ENCODE data around the gene ASPDH.
"Not testable (repeated sequence)": the region's sequence is repeated elsewhere in the genome, so short reads cannot be mapped to it uniquely, and the experiment has no call there.

Gene ASPDH

DNA sequence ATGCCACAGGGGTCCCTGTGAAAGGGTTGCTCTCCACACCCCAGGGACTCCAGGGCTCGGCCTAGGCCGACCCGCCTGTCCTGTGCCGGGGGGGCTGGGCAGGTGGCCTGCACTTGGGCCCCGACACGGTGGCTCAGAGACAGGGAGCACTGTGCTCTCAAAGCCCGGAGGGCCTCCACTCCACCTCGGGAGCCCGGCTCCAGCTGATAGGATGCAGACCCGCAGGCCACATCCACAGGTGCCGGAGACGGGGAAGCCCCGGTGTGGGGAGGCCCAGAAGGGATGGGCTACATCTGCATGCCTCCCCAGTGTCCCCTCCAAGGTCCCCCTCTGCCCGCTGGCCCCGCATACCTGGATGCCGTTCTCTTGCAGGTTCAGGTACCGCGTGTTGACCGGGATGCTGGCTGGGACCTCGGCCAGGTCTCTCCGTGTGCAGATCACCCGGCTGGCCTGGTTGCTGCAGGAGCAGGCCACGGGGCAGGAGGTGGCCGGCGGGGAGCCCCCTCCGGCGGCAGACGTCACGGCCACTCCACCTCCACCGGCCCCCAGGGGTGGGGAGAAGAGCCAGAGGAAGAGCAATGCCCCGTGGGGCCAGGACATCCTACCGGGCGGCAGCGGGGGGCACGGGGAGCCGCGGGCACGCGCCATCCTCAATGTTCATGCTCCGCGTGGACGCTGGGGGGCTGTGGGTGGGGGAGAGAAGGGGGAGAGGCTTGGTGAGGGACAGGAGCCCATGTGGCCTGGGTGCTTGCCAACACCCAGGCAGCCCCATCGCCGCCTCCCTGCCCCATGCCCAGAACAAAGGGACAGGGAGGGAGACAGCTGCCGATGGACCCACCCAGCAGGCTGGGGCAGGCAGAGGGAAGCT, 34.7 kb upstream of the ASPDH start:
- no peak for DNase-seq (ENCODE audit: low read depth in 4 of 4, low spot score in 1 of 4)

DNA sequence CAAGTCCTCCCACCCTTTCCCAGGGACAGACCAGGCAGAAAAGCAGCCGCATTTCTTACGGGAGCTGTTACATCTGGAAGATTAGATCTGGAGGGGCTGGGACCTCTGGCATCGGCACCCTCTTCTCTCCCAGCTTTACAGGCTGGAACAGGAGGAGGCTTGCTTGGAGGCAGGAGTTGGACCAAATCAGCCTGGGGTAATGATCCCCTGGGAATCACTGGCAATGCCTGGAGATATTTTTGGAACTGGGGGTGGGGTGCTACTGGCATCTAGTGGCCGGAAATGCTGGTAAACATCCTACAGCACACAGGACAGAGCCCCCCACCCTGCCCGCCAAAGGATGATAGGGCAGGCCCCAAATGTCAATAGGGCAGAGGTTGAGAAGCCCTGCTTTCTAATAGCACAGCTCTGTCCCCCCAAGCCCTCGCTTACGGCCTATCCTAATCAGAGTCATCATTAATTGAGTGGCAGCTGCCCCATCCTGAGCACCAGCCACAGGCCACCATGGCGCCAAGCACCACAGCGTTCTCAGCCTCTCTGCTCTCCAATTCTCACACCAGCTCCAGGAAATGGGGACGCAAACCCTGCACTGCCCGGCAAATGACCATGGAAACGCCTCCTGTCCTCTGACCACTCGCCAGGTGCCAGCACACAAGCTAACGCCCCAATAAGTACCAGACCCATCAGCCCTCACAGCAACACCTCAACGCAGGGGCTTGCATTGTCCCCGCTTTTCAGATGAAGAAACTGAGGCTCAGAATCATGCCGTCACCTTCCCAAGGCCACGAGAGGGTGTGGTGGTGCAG, 33.9 kb upstream of the ASPDH start:
- no peak for DNase-seq (ENCODE audit: low read depth in 4 of 4, low spot score in 1 of 4)

DNA sequence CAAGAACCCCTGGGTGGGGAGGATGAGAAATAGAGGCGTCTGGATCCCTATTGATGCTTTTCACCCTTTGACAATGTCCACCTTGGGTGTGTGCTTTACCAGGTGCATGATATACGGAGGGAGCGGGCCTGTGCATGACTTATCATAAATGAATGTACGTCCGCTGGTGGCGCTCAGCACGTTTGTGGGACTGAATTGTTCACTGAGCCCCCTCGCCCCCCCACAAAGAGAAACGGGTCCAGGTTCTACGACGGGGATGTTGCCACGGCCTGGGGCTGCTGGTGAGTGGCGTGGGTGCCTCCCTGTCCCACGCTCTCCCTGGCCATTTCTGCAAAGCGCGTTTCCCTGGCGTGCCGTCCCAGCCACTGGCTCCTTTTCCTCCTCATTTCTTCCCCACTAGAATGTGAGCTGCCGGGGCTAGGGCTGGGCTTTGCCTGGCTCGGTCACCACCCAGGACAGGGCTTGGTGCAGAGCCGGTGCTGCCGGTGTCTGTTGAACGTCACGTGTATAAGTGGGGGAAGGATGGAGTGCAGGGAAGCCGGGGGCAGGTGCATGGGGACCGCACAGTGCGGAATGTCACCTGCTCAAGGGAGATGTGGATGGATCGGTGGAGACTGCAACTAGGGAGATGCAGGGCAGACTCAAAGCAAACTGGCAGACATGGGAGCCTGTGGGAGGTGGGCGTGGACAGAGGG, 33.0 kb upstream of the ASPDH start:
- no peak for DNase-seq (ENCODE audit: low read depth in 4 of 4, low spot score in 1 of 4)

DNA sequence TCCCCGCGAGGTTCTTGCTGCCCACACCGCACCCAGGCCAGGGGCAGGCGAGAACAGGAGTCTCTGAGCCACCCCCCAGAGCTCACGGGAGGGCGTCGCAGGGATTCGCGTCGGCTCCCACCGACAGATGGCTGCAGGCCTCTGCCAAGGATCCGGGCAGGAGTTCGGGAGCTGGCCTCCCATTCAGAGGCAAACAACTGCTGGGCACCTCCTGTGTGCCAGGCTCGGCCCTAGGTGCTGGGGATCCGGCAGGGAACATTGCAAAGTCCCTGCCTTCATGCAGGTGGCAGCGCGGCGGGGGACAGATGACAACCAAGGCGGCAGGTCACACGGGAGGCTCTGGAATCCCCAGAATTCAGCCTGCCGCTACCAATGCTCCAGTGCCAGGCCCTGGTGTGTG, 29.2 kb upstream of the ASPDH start:
- DNase-seq (ENCODE audit: low read depth in 4 of 4, low spot score in 1 of 4), result no peak

DNA sequence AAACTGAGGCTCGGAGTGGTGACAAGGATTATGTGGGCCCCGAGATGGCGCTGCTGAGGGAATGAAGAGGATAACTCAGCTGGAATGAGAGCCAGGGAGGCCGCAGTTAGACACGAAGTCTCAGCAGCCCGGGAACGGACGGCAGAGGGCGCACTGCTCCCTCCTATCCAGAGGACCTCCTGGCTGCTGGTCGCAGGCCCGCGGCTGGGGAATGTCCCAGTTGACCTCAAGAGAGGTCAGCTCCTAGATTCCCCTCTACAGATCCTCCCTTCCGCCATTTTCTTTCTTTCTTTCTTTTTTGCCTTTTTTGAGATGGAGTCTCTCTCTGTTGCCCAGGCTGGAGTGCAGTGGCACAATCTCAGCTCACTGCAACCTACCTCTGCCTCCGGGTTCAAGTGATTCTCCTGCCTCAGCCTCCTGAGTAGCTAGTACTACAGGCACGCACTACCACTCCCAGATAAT, 24.1 kb upstream of the ASPDH start:
- peak; percentile 34 to 62 (median 42) for DNase-seq (ENCODE audit: low read depth in 4 of 4, low spot score in 1 of 4)

DNA sequence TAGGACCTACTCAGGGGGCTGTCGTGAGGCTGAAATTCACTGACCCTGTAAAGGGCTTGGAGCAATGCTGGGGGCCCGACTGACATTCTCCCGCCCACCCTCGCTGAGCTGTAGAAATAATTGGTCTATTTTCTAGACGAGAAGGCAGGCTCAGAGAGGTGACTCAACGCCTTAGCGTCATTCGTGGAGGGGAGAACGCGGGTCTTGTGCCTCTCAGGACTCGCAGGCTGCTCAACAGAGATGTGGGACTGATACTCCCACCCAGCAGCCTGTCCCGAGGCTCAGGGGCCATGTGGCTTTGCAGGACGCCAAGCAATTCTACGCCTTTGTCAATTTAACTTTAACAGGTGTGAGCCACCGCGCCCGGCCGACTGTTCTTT, 23.6 kb upstream of the ASPDH start:
- no peak for DNase-seq (ENCODE audit: low read depth in 4 of 4, low spot score in 1 of 4)

DNA sequence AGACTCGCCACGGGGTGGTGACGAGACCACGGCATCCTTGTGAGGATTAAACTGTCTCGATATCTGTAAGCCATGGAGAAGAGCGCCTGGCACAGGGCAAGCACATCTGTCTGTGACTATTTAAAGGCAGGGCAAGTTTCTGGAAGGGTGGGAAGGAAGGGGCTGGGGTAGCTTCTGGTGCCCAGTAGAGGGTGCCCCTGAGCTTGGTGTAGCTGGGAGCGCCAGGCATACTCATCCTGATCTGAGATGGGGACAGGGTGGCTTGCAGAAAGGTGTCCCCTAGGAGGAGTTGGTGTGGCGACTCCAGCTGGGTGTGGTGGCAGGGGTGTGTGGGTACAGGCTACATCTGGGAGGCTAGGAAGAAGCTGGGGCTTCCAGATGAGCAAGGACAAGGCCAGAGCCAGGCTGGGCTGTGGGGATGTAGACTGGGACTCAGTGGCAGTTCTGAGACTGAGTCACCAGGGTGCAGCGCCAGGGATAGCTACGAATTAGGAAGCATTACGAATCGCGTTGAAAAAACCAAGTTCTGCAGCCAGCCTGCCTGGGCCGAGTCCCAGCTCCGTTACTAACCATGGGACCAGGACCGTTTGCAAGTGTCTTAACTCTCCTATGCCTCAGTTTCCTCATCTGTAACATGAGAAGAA, 23.1 kb upstream of the ASPDH start:
- no peak for DNase-seq (ENCODE audit: low read depth in 4 of 4, low spot score in 1 of 4)

DNA sequence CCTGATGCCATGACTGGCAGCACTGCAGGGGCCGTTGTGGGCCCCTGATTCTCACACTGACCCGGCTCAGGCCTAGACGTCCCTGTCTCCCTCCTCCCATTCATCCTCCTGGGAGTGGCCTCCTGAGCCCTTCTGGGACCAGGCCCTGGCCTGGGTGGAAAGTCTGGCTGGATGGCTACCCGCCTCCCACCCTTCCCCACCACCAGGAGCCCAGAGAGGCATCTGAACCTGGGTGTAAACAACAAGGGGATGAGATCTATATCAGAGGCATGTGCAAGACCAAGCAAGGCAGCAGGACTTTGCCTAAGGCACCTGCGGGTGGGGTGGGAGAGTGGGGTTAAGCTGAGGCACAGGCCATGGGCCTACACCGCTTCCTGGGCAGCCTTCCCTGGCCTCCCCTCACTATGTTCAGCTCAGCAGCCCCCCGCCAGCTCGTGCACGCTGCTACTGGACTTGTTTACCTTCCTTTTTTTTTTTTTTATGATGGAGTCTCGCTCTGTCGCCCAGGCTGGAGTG, 22.0 kb upstream of the ASPDH start:
- DNase-seq (ENCODE audit: low read depth in 4 of 4, low spot score in 1 of 4), result no peak

DNA sequence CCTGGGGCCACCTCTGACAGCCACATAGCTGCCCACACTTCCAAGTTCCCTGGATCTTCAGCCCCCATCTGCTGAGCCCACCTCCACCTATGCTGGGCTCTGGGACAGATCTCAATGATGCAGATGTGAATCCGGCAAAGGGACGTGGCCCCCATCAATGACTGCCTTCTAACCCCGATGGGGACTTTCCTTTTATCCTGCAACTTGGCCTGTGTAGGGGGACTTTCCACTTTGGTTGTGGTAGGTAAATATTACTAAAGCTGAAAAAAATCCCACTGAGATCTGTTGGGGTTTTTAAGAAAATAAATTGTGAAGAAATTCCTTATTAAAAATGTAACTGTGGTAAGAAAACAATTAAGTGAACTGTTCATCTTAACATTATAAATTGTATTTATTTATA, 20.8 kb upstream of the ASPDH start:
- DNase-seq (ENCODE audit: low read depth in 4 of 4, low spot score in 1 of 4), result no peak

DNA sequence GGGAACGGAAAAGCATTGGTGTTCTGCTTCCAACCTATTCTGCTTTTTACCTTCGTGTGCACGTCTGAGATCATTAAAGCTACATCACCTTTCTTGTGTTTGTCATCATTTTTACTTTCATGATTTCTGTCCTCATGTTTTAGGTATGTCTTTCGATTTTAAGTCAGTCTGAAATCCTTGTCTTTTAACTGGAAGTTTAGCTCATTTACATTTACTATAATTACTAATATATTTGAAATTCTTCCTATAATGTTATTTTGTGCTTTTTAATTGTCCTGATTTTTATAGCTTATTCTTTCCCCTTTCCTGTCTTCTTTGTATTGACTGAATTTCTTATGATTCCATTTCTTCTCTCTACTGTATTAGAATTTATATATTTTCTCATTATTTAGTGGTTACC, 19.2 kb upstream of the ASPDH start:
- no peak for DNase-seq (ENCODE audit: low read depth in 4 of 4, low spot score in 1 of 4)

DNA sequence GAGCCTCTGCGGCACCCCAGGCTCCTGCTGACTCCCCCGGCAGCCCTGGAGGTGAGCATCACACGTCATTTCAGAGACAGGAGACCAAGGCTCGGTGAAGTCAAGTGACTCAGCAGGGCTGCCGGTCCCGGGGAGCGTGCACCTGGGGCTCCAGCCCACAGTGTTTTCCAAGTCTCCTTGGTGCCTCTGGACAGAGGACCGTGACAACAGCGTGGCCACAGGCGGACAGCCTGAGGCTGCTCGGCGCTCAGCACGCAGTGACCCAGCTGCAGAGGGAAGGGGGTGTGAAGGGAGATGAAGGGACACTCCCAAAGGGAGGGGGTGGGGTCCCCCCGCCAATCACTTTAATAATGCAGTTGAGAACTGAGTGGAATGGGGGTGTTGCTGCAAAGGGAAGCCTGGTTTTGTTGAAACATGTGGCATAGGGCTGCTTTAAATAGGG, 17.5 kb upstream of the ASPDH start:
- DNase-seq (ENCODE audit: low read depth in 4 of 4, low spot score in 1 of 4), result no peak

DNA sequence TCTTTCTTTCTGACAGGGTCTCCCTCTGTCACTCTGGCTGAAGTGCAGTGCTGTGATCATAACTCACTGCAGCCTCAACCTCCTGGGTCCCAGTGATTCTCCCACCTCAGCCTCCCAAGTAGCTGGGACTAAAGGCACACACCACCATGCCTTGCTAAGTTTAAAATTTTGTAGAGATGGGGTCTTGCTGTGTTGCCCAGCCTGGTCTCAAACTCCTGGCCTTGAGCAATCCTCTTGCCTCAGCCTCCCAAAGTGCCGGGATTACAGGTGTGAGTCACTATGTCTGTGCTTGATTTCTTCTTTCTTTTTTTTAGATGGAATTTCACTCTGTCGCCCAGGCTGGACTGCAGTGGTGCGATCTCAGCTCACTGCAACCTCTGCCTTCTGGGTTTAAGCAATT, 14.3 kb upstream of the ASPDH start:
- not testable (repeated sequence) for DNase-seq (ENCODE audit: low read depth in 4 of 4, low spot score in 1 of 4)

DNA sequence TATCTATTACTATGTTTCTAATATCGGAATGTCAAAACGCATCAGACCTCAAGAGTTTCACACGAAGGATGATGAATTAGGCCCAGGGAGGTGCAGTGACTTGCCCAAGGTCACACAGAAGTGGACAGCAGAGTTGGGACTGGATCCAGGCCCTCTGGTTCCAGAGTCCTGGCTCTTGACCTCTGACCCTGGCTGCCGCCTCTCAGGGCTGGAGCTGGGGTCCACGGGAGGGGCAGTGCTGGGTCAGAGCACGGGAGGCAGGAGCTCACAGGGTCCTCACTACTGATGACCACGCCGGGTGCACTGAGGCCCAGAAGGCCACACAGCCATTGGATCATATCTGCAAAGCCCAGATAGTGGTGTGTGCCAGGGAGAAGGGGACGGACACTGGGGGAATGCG, 9.2 kb upstream of the ASPDH start:
- no peak for DNase-seq (ENCODE audit: low read depth in 4 of 4, low spot score in 1 of 4)

DNA sequence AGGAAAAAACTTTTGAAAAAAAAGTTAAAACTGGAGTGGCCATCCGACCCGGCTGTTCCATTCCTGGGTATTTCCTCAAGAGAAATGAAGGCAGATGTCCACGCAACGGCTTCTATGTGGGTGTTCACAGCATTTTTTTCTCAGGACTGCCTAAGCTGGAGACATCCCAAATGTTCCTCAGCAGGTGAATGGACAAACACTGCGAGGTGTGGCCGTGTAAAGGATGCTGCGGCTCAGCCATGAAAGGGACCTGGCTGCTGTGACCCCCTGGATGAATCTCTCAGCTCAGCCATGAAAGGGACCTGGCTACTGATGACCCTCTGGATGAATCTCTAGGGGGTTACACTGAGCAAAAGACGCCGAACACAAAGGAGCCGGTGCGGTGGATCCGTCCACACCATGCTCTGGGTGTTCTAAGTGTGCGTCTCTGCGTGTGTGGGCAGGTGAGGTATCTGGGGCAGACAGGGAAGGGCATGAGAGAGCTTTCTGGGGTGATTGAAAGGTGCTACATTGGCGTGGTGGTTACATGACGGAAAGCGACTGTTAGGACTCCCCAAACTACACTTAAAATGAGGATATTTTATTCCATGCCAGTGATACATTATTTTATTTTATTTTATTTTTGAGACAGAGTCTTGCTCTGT, 7.2 kb upstream of the ASPDH start:
- DNase-seq (ENCODE audit: low read depth in 4 of 4, low spot score in 1 of 4), result no peak

DNA sequence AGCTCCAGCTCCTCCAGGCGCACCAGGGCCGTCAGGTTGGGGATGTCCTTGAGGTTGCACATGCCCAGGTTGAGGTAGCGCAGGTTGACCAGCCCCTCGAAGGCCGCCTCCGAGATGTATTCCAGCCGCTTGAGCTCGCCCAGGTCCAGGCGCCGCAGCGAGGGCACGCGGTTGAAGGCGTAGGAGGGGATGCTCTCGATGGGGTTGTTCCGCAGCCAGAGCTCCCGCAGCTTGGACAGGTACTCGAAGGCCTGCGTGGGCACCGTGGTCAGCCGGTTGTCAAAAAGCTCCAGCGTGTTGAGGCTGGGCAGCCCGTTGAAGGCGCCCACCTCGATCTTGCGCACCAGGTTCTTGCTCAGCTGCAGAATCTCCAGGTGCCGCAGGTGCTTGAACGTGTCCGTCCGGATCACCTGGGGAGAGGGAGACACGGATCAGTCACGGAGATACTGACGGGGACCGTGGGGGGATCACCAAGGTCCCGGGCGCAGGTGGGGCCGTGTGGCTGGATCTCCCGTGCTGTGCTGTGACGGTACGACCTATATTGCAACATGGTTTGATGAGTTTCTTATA, 5.4 kb upstream of the ASPDH start:
- DNase-seq (ENCODE audit: low read depth in 4 of 4, low spot score in 1 of 4), result no peak

DNA sequence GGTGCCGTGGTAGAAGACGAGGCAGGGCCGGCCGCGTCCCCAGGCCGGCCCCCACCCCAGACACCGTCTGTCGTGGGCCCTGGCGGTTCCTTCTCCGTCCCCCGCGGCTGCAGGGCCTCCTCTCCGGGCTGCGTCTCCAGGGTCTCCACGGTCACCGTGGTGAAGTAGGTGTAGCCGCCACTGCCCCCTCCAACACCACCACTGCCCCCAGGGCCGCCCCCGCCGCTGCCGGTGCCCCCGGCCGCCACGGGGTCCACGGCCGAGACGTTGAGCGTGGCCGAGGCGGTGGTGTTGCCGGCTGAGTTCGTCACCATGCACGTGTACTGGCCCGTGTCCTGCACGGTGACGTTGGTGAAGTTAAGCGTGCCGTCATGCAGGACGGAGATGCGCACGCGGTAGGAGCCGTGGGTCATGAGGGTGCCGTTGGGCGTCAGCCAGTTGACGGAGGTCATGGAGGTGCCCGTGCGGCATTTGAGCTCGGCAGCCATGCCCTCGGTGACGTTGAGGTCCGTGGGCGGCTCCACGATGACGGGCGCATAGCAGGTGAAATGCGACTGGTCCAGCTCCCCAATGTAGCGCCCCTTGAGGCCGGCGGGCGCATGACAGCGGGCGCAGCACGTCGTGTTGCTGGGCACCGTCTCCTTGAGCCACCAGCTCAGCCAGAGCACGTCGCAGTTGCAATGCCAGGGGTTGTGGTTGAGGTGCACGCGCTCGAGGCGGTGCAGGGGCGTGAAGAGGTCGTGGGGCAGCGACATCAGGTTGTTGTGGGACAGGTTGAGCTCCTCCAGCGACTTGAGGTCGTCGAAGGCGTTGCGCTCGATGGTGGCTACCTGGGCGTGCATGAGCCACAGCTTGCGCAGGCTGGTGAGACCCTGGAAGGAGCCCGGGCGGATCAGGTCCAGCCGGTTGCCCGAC, 4.6 kb upstream of the ASPDH start:
- no peak for DNase-seq (ENCODE audit: low read depth in 4 of 4, low spot score in 1 of 4)

DNA sequence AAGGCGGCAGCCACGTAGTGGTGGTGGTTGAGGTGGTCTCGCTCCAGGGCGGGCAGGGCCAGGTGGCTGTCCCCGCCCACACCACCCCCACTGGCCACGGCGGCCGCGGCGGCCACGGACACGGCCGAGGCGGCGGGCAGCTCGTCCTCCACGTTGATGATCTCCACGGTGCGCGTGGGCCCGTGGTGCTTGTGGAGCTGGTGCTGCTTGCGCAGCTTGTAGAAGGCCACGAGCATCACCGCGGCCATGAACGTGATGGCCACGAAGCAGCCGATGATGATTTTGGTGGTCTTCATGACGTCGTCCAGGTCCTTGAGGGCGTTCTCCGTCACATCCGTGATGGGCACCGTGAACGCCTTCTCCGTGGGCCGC, 4.0 kb upstream of the ASPDH start:
- DNase-seq (ENCODE audit: low read depth in 4 of 4, low spot score in 1 of 4), result no peak

DNA sequence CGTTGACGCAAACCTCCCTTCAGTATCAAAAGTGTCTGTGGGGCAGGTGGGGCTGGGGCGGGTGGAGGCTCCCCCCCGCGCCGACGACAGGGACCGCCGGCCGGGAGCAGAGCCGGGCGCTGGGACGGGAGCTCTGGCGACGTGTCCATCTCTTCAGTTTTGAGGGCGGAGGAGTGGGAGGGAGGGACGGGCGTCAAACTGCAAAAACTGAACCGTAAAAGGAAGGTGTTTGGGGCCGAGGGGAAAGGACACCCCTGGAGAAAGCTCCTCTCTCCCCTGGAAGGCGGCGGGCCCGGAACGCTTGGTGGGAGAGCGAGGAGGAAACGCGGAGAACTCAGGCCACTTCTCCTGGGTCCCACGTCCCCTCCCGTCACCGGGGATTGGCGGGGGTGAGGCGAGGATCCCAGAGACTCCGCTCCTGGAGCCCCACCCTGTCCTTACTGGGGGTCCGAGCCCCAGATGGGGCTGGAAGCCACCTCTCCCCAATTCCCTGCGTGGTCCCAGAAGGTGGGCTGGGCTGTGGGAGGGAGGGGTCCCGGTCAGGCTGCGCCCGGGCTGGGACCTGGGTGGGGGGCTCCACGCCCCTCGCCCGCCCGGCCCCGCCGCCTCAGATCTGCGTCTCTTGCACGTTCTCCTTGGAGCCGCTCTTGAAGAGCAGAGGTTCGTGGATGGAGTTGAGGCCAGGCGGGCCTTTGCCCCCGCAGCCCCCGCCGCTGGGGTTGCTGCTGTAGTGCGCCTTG, 3.4 kb upstream of the ASPDH start:
- DNase-seq (ENCODE audit: low read depth in 4 of 4, low spot score in 1 of 4), result no peak
